Superior temporal gyrus (tissue), 1 donor: ENCODE results near the gene PRXL2B.
A peak's percentile ranks its signal among the peaks of the same experiment; 100 is the strongest.
"Not testable (repeated sequence)": the region's sequence is repeated elsewhere in the genome, so short reads cannot be mapped to it uniquely, and the experiment has no call there.

ENCODE experiments used
- DNase-seq: peaks from one replicate; pipeline ENCODE4 v3.0.0-alpha.2; 2016; ENCODE audit errors: extremely low spot score

Gene PRXL2B, protein sequence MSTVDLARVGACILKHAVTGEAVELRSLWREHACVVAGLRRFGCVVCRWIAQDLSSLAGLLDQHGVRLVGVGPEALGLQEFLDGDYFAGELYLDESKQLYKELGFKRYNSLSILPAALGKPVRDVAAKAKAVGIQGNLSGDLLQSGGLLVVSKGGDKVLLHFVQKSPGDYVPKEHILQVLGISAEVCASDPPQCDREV

DNA sequence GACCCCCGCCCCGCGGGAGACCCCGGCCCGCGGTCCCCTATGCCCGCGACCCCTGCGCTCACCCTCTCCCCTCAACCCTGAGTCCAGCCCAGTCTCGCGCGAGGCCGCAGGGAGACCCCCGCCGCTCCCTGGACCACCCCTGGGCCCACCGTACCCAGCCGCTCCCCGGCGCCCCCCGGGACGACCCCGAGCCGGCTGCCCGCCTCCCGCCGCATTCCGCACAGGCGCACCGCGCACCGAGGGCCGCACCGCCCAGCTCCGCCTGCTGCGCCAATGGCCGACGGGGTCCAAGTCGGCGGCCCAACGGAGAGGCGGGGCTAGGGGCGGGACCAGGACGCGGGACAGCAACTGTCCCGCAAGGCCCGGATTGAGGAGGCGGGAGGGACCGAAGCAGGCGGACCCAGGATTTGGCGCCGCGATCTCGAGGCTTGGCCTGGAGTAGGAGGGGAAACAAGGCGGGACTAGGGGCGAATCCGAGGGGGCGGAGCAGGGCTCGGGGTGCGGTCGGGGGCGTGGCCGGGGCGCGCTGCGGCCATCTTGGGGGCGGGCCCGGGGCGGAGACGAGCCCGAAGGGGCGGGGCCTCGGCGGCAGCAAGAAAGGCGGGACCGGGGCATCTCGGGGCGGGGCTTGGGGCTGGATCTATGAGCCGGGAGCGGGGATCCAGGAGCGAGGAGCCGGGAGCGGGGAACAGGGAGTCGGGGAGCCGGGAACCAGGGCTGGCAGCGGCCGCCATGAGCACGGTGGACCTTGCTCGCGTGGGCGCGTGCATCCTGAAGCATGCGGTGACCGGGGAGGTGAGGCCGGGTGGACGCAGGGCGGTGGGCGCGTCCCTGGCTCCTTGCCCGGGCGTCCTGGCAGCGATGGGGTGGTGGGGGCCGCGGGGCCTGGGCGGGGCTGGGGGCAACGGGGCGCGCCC lies at the start of gene PRXL2B:
PRXL2B (plus strand) TSS at position 624 of the 917 bp plus-strand sequence; CDS start at position 733, 109 bp downstream.
- peak; percentile 98 for DNase-seq

DNA sequence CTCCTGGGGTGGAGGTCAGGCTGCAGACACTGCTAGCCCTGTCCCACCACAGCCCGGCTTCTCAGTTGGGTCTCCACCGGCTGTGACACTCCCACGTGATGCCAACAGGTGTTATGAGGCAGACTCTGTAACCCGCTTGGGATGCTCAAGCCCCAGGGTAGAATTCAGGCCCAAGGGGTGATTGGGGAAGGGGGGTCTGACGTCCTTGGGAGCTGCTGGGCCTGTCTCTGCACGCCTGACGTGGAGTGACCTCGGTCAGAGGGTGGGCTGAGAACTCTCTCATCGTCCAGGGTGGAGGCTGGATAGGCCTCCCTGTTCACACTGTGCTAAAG lies 48.8 kb upstream of the PRXL2B start:
- DNase-seq = no peak

DNA sequence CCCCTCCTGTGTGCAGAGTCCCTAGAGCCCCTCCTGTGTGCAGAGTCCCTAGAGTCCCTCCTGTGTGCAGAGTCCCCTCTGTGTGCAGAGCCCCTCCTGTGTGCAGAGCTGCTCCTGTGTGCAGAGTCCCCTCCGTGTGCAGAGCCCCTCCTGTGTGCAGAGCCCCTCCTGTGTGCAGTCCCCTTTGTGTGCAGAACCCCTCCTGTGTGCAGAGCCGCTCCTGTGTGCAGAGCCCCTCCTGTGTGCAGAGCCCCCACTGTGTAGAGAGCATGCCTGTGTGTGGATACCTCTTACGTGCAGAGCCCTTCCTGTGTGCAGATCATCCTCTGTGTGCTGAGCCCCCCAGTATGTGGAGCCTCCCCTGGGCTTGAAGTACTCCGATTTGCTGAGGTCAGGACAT lies 48.2 kb upstream of the PRXL2B start:
- no peak for DNase-seq

DNA sequence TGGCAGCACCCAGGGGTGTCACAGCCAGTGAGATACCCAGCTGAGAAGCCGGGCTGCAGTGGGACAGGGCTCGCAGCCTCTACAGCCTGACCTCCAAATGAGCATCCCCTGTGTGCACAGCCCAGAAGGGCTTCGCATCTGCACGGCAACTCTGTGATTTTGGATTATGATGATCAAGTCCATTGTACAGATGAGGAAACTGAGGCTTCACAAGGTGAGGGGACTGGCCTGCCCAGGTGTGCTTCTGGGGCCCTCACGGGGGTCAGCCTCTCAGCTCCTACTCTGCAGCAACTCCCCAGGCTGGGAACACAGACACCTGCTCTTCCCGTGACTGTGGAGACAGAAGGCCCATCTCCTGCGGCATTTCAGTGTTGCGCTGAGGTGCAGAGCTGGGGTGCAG lies 47.7 kb upstream of the PRXL2B start:
- DNase-seq = no peak

DNA sequence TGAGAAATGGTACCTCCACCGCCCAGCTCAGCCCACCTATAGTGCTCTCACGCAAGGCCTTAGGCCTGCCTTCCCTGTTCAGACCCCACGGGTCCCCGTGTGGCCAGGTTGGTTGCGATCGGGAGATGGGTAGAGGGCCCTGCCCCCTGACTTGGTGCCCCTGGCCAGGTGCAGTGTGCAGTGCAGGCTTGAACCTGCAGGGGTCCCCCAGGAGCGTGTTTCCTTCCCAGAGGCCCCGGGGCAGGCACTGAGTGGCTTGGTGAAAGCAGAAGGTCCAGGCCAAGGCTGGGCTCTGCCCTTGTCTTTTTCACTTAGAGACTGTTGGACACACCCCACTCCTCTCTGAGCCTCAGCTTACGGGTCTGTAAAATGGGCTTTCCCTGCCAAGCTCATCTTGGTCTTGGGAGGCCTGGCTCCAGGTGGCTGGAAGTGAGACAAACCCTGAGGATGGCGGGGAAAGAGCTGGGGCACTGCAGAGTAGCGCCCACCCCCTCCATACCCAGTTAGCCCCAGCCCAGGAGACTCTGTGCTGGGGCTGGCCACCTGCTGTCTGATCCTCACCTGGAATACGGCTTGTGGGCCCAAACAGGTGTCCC lies 47.2 kb upstream of the PRXL2B start:
- no peak for DNase-seq

DNA sequence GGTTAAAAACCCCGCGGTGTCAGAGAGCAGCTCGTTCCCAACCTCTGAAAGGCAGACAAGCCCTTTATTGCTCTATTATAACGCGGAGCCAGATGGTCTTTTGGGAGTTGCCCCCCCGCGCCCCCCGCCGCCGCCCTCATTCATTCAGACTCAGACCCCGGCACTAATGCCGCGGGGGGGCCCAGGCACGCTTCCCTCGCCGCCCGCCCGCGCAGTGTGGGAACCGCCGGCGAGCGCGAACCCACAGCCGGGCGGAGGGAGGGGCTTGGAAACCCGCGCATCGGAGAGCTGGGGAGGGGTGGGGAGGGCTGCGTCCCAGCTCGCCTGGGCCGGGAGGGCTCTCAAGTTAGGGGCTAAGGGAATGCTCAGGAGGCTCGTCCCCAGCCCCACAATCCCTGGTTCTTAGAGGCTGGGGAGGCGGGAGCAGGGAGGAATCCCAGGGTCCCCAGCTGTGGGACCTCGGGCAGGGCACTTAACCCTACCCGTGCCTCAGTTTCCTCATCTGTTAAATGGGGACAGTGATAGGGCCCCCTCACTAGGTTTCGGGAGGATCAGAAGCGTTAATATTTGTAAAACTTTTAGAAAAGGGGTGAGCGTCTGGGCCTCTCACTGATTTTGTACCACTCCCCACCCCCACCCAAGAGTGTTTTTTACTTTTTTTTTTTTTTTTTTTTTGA lies 45.6 kb upstream of the PRXL2B start:
- no peak for DNase-seq

DNA sequence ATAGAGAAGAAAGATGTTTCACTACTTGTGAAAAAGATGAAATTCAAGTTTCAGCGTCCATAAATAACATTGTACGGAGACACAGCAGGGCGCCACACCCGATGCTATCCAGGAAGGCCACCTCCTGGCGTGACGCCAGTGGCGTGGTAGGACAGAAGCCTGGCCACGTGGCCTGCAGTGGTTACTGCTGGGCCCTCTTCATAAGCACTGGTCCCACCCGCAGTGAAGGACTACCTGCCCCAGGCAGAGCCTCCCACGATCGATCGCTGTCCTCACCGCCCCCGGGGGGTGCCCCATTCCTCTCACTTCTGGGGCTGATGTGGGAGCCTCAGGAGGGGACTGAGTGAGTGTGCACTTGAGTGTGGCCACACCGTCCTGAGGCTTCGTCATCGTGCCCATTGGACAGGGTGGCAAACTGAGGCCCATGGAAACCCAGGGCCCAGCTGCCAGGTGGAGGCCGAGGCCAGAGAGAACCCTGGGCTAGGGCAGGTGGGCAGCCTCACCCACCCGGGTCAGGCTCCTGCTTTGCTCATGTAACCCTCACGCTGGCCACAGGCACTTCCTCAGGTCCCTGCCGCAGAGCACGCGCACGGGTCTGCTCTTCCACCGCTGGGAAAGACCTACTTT lies 44.8 kb upstream of the PRXL2B start:
- DNase-seq = no peak

DNA sequence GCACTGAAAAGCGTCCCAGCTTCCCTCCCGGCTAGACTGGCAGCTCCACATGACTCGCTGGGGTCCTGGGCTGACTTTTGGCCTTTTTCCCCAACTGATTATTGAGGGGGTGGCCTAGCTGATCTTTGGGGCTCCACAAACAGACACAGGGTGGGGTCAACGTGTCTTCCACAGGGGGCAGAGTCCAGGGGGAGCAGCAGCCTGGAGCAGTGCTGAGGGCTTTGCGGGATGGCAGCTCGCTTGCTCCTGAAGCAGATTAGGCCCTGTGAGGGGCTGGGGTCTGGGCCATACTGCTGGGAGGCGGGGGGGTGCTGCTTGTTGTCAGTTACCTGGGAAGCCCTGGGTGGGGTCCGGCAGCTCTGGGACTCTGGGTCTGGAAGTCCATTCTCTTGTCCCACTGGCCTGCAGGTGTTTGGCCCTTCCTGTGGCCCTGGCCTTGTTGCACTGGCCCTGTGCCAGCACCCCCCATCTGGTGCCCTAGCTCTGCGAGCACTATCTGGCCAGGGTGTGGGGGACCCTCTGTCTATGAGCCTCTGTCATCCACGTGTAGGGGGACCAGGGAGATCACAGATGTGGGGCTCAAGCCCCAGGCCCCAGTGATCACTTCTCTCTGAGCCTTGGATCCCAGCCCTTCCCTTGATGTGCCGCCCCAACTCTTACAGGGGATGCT lies 44.2 kb upstream of the PRXL2B start:
- DNase-seq = no peak

DNA sequence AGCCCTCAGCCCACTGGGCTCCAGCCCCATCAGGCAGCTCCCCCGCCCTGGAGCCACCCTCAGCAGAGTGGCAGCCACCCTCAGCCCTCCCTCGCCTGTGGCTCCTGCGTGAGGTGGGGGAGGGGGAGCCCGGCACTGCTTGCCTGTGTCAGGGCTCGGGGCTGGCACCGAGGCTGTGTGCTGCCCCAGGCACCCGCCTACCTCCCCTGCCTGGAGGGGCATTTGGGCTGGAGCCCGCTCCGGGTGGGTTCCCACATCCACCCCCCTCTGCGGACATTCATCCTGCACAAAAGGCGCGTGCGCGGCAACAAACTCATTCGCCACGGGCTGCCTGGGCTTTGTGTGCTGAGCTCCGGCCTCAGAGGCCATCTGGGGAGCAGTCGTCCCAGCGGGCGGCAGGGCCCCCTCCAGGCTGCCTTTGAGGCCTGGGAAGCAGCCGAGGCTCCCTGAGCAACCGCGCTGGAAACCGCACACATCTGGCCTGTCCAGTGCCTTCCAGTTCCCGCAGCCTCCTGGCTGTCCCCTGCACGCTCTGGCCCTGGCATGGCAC lies 43.0 kb upstream of the PRXL2B start:
- DNase-seq = peak; percentile 68

DNA sequence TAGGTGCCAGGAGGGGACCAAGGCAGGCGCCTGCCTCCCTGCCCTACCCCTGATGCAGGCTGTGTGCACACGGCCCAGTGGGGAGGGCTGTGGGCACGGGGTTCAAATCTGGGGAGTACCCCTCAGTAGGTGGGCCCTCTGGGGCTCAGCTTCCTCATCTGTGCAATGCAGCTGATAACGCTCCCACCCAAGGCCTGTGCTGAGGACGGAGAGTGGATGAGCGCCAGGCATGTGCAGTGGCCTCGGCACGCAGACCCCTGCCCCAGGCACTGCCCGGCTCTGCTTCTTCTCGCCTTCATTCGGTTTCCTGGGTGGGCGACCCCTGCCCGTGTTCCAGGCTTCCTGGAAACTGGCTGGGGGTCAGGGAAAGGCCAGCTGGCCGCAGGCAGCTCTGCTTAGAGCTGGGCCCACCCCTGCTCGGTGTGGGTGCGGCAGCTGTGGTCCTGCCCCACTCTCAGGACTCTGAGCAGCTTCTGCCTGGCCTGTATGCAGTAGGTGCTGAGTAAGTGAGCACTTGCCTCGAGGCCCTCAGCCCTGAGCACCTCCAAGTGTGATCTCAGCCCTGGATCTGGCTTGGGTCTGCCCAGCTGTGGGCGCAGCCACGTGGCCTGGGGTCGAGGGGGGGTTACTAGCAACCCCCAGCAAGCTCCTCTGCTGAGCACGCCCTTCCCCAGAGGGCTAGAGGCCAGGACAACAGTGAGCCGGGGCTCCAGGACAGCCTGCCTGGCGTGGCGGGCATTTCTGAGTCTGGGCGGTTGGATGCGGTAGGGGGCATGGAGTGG lies 42.3 kb upstream of the PRXL2B start:
- no peak for DNase-seq

DNA sequence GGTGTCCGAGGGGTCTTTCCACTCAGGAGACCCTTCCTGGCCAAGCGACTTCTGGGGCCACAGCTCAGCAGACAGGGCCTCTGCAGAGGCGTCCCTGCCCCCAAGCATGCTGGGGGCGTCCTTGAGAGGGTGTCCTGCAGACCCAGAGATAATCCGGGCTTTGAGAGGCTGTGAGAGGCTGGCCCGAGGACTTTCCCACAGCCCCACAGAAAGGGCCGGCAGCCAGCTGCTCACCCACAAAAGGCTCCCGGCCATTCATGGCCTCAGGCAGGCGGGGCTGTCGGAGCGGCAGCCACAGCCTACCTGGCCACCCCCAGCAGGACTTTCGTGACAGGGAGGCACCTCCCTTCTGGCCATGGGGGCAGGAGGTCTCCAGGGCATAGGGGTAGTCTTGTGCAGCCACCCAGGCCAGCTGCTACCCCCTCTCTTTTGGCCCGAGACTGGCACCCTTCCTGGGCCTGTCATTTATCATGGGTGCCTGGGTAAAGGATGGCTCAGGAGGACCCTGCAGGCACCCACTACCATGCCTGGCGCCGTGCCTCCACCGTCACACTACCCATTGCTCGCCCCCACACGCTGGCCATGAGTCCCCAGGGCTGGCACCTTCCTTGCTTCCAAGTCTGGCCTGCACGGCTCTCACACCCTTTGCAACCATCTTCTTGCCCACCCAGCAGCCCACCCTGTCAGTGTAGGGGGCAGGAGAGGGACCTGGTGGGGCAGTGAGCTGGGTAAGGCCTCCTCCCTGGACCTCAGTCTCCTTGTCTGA lies 41.5 kb upstream of the PRXL2B start:
- no peak for DNase-seq

DNA sequence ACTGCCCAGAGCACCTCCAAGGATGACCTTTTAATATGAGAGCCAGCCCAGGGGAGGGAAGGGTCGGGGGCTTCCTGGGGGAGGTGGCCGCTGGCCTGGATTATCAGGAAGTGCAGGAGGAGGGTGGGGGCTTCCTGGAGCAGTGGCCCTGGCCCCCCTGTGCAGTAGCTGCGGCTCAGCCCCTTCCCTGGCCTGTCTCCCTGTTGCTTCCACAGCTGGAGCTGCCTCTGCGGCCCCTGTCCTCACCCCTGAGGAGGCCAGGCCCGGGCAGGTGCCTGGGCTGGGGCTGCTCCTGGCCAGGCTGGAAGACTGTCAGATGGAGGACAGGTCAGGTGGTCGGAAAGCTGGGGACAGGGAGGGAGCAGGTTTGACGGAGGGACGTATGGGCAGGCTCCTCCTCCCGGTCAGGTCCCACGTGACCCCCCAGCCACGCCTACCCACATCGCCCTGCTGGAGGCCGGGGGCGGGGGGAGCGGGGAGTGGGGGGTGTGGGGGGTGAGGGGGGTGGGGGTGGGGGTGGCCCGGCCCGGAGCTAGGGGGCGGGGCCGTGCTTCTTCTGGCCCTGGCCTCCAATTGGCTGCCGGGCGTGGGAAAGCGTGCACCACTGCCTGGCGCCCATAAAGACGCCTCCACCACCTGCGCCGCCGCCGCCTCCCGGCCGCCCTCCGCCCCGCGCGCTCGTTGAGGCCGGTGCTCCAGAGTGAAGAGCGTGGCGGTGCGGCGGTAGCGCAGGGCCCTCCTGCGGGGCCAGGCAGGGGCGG lies 40.6 kb upstream of the PRXL2B start:
- no peak for DNase-seq

DNA sequence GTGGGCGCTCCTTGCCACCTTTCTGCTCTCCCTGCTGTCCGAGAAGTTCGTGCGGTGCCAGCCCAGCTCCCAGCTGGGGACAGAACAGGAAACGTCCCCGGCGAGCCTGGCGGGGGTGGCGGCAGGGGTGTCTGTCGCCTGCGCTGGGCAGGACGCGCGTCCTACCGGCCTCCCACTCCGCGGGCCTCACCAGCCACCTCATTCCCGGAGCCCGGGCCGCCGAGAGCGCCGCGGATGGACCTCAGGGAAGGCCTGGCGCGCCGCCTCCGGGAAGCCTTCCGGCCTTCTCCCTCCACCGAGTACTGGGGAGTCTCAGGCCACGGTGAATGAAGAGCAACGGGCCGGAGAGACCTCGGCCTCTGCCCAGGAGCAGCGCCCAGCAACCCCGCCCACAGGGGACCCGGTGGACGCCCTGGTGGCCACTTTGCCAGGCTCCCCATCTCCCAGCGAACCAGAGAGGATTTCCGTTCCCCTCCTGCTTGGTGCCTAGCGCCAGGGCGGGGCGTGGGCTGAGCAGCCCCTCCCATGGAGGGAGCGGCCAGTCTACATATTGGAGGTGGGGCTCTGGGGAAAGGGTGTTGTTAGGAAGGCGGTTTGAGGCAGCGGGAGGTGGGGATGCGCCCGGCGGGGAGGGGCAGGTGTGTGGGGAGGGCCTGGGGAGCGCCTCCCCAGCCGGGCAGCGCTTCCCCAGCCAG lies 39.9 kb upstream of the PRXL2B start:
- DNase-seq = no peak

DNA sequence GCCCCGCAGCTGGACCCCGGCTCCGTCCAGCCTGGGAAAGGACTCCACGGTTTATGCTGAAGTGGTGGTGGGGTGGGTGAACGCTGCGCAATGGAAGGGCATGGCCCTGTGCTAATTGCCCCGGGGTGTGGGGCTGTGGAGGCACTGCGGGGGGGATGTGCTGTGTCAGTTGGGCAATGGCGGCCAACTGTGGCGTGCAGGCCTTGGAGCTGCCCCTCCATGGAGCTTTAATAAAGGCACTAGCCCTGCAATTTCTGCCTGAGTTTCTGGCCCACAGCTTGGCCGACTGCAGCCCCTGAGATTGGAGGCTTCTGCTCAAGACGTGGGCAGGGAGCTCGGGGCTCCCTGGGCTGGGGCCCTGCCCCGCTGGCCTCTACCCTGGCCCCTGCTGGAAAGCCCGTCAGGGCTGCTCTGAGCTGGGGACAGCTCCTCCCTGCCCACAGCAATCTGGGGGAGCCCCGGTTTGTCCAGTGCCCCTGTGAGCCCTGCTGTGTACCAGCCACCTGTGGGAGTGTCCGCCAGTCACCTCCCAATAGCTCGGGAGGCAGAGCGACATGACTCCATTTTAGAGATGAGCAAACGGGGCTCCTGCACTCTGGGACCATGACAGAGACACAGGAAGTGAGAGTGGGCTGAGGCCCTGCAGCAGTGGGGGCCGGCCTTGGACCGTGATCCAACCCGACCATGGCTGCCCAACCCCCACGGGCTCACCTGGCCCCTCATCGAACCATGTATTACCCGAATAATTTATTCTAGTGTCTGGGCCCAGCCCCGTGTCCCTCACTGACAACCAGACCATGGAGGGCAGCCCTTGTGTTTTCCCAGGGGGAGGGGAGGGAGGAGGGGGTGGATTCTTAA lies 39.1 kb upstream of the PRXL2B start:
- DNase-seq = no peak

DNA sequence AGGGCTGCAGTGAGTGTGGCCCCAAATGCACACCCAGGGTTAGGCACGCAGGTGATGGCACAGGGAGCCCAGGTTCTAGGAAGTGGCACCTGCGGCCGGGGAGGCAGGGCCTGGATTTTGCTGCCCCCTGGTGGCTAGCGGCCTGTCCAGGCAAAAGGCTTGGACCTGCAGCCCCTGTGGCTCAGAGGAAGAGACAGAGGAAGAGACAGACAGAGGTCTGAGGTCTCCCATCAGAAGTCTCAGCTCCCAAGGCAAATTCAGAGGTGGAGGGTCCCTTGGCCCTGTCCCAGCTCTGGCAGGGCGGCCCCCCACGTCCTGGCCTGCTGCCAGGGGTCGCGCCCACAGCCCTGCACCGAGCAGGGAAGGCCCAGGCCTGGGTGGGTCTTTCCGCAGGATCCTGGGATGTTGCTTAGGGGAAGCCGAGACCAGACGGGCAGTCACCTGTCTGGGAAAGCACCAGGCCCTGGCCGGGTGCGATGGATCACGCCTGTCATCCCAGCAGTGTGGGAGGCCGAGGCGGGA lies 38.4 kb upstream of the PRXL2B start:
- DNase-seq = peak; percentile 84

DNA sequence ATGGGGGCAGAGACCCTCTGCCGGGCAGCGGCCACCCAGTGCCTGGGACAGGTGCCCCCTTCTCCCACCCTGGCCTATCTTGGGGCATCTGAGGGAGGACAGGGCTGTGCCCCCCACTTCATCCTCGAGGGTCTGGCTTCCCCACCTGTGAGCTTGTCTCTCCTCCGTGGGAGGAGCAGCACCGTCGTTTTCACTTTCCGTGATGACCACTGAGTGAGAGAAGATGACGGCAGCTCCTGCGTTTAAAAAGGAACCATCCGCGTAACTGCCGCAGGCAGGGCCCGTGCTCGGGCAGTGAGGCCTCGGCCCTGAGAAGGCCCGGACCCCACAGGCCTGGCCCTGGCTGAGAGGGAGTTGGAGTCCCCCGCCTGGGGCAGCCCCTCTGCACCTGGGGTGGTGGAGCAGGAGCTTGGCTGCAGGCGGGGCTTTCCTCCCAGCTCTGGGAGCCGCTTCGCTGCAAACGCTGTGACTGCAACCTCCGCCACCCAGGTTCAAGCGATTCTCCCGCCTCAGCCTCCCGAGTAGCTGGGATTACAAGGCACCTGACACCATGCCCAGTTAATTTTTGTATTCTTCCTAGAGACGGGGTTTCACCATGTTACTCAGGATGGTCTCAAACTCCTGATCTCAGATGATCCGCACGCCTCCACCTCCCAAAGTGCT lies 37.1 kb upstream of the PRXL2B start:
- not testable (repeated sequence) for DNase-seq
